GM20431 (cell line): Measurements from ENCODE around the gene C1QB.

Experiments used
- in situ Hi-C: fragments of 300-500 bp; cut with MseI, MboI; formaldehyde crosslinking; loops from one replicate; pipeline ENCODE4 v1.15.0; 2020; ENCODE audit warnings: low sequenced_read_pairs; ENCODE audit not compliant: unreplicated experiment

C1QB gene

DNA sequence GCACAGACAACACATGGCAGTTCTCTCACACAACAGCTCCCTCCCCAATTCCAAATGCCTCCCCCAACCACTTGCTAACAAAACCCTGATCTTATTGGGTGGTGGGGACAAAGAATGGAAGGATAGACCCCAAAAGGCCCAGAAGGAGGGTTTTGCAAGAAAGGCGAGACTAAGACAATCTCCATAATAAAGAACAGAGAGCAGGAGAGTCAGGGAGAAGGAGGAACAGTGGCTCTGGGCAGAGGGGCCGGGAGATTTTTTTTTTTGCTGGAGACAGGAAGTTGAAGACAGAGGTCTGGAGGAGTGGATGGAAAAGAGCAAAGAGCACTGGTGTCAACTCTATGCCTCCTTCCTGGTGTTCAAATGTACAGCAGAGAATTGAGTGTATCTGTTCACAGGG is 23.1 kb upstream of the C1QB start:
- in situ Hi-C loops: loop anchor here (25.0 kb wide), 1 partner anchor 493 kb away; the partner anchor contains the start of gene WNT4

- in situ Hi-C loops: loop anchor here (25.0 kb wide), 1 partner anchor 497 kb away; the partner anchor contains the start of gene WNT4
Observed at GRCh38 chr1:22633697-22634463, 19.2 kb upstream of the C1QB start.

DNA sequence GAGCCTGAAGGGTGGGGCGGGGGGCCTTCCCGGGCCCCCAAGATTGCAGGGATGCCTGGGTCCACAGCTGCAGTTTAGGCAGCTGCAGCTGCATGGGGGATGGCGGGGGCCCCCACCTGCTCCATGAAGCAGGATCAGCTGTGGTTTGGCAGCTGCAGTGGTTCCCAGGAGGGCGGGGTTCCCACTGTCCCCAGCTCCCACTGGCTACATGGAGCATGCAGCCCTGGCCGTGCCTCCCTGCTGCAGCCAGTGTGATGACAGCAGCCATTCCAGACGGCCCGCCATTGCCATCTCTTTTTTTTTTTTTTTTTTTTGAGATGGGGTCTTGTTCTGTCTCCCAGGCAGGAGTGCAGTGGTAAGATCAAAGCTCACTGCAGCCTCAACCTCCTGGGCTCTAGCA is 17.6 kb upstream of the C1QB start:
- in situ Hi-C loops: loop anchor here (25.0 kb wide), 1 partner anchor 498 kb away; the partner anchor contains the start of gene WNT4

DNA sequence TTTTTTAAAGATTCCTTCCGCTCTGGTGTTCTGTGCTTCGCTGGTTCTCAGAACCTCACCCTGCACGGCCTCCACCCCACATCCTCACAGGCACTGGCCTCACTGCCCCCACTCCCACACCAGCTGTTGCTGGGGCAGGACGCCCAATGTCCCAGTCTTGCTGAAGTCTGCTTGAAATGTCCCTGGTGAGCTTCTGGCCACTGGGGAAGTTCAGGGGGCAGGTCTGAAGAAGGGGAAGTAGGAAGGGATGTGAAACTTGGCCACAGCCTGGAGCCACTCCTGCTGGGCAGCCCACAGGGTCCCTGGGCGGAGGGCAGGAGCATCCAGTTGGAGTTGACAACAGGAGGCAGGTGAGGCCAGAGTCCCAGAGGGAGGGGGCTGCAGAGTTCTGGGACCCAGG is 16.7 kb upstream of the C1QB start, which contains the start of gene C1QA:
Gene C1QA, plus strand, starts transcription at position 276 of the 400 bp plus-strand sequence. CDS start 989 bp downstream, outside the sequence.
- in situ Hi-C loops: loop anchor here (25.0 kb wide), 1 partner anchor 499 kb away; the partner anchor contains the start of gene WNT4

- in situ Hi-C loops: loop anchor here (25.0 kb wide), 1 partner anchor 500 kb away; the partner anchor contains the start of gene WNT4
Observed at GRCh38 chr1:22636927-22637326, 16.1 kb upstream of the C1QB start.

- in situ Hi-C loops: loop anchor here (25.0 kb wide), 1 partner anchor 501 kb away; the partner anchor contains the start of gene WNT4
Observed at GRCh38 chr1:22637907-22638445, 15.1 kb upstream of the C1QB start.

DNA sequence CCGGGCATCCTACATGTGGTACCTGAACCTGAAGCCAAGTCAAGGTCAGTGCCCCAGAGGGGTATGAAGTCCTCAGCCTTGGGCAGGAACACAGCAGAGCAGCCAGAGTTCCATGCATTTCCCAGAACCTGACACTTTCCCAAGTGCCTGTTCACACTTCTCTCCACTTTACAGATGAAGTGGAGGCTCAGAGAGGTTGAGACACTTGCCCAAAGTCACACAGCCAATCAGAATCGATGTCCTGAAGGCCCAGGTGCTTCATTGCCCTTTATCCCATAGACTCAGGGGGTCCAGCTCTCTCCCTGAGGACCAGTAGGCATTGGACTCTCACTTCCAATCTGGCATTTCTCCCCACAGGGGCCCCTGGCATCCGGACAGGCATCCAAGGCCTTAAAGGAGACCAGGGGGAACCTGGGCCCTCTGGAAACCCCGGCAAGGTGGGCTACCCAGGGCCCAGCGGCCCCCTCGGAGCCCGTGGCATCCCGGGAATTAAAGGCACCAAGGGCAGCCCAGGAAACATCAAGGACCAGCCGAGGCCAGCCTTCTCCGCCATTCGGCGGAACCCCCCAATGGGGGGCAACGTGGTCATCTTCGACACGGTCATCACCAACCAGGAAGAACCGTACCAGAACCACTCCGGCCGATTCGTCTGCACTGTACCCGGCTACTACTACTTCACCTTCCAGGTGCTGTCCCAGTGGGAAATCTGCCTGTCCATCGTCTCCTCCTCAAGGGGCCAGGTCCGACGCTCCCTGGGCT is 14.4 kb upstream of the C1QB start:
- in situ Hi-C loops: loop anchor here (25.0 kb wide), 1 partner anchor 501 kb away; the partner anchor contains the start of gene WNT4

GRCh38 chr1:22639286-22639685 is 13.8 kb upstream of the C1QB start:
- in situ Hi-C loops: loop anchor here (25.0 kb wide), 1 partner anchor 502 kb away; the partner anchor contains the start of gene WNT4

- in situ Hi-C loops: loop anchor here (10.0 to 25.0 kb wide), 2 partner anchors 226 to 504 kb away; partner anchors contain the start of gene WNT4
Observed at GRCh38 chr1:22641247-22641646, 11.8 kb upstream of the C1QB start.

- in situ Hi-C loops: loop anchor here (10.0 to 25.0 kb wide), 2 partner anchors 227 to 505 kb away; partner anchors contain the start of gene WNT4
Observed at GRCh38 chr1:22641906-22642636, 11.0 kb upstream of the C1QB start.

- in situ Hi-C loops: loop anchor here (10.0 to 25.0 kb wide), 2 partner anchors 229 to 506 kb away; partner anchors contain the start of gene WNT4
Observed at GRCh38 chr1:22643381-22643780, 9.7 kb upstream of the C1QB start, which contains the start of gene C1QC. C1QC (plus strand) TSS chr1:22643633; CDS start chr1:22644024, 391 bp downstream.

GRCh38 chr1:22643928-22644327 is 9.1 kb upstream of the C1QB start:
- in situ Hi-C loops: loop anchor here (10.0 to 25.0 kb wide), 2 partner anchors 229 to 507 kb away; partner anchors contain the start of gene WNT4

DNA sequence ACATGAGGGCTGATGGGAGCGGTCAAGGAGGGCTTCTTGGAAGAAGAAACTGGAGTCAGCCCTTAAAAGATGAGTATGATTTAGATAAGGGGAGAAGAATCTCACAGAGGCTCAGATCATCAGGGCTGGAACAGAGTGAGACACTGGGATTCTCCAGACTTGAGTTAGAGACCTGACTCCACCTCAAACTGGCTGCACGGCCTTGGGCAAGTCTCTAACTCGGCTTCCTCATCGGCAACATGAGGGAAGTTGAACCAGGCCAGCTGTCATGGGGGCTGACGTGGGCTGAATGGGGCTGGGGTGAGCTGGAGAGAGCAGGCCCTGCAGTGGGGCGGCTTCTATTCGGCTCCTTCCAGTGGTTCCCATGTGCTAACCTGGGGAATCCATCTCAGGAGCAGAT is 7.1 kb upstream of the C1QB start:
- in situ Hi-C loops: loop anchor here (10.0 to 25.0 kb wide), 2 partner anchors 231 to 509 kb away; partner anchors contain the start of gene WNT4

DNA sequence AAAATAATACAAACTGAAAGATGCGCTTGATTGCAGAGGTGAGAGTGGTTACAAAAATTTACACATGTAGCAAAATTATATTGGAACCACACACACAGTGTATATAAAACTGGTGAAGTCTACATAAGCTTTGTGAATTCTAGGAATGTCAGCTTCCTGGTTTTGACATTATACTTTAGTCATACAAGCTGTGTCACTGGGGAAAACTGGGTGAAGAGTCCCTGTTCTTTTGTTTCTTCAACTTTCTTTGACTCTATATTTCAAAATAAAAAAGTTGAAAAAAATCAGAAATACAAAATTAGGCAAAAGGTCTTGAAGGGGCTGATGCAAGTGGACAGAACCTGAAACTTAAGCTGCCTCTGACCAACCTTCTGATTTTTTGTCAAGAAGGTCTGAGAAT is 6.7 kb upstream of the C1QB start:
- in situ Hi-C loops: loop anchor here (10.0 to 25.0 kb wide), 2 partner anchors 232 to 509 kb away; partner anchors contain the start of gene WNT4

GRCh38 chr1:22650089-22650693 is 2.8 kb upstream of the C1QB start:
- in situ Hi-C loops: no loop called here

DNA sequence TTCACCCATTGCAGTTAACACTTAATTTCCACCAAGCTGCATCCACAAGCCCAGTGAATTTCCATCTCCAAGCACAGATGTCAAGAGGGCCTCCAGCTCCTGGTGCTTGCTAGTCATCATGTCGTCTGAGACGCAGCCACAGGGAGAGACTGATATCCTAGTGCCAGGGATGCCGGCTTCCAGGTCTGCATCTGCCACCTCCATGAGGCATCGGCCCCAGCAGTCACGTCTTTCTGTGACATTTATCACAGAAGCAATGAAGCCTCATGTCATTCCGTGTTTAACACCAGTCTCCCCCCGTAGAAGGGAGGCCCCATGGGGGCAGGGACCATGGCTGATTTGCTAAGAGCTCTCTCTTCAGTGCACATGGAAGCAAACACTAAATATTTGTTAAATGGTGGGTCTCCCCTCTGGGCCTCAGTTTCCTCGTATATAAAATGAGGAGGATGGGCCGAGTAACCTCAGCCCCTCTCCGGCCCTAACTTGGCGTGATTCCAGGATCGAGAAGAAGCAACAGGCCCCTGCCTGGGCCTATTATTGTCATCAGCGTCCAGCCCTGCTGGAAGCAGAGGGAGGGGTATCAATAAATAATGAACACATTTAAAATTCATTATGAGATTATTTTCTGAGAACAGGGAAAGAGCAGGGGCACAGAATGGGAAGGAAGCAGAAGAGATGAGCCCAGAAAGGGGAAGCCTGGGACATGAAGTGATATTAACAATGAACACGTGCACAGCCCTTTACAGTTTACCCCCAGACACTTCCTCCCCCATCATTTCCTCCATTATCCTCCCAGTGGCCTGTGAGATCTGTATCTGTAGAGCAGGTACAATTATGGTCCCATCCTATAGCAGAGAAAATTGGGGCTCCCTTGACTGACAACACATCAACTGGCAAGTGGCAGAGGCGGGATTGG is 837 bp upstream of the C1QB start:
- in situ Hi-C loops: no loop called here

GRCh38 chr1:22654692-22655091 is 1.7 kb downstream of the C1QB start:
- in situ Hi-C loops: no loop called here
